Adipocyte (in vitro differentiated cells): ENCODE results near the gene ORC6.
A peak's percentile ranks its signal among the peaks of the same experiment; 100 is the strongest.

Experiments
- DNase-seq: peaks from one replicate; pipeline ENCODE4 v3.0.0-alpha.2; 2015; ENCODE audit warnings: low read depth
- H3K27me3 ChIP-seq: replicated peaks from 2 replicates; pipeline ENCODE4 v1.7.0; 2013; ENCODE audit warnings: mild to moderate bottlenecking, low read length, moderate library complexity; ENCODE audit not compliant: control insufficient read depth, insufficient read depth
- H3K36me3 ChIP-seq: 2 replicates; pipeline ENCODE4 v1.7.0; 2013; ENCODE audit warnings: low read length, mild to moderate bottlenecking, moderate library complexity; ENCODE audit not compliant: control insufficient read depth, insufficient read depth, severe bottlenecking
- H3K4me1 ChIP-seq: 2 replicates; pipeline ENCODE4 v1.7.0; 2013; ENCODE audit warnings: mild to moderate bottlenecking, low read length, moderate library complexity; ENCODE audit not compliant: control insufficient read depth, insufficient read depth
- H3K4me3 ChIP-seq: 2 replicates; pipeline ENCODE4 v1.7.0; 2013; ENCODE audit warnings: mild to moderate bottlenecking, low read length, moderate library complexity
- H3K9ac ChIP-seq: 2 replicates; pipeline ENCODE4 v1.7.0; 2013; ENCODE audit warnings: mild to moderate bottlenecking, low read length, moderate library complexity
- H3K9me3 ChIP-seq: 2 replicates; pipeline ENCODE4 v1.7.0; 2013; ENCODE audit warnings: mild to moderate bottlenecking, low read length, moderate library complexity; ENCODE audit not compliant: control insufficient read depth

ORC6 gene

DNA sequence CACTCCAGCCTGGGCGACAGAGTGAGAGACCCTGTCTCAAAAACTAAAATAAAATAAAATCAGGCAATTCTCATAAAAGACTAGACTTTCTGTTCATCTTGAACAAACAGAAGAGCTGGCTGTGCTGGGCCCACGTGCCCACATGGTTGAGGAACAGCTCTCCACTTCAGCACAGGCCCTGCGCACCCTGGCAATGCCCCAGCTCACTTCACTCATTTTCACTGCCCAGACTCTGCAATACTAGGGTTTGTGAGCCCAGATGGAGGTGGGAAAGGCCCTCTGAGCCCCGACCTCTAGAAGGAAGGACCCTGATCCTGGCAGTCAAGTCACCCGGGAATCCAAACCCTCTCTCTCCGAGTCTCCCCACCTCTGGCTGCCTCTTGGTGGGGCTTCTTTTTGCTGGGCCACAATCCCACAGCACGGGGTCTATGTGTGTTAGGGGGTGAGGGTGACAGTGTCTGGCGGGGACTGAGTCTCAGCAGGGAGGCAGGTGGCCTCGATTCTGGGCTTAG is 43.9 kb downstream of the ORC6 start:
- H3K4me3 ChIP-seq = no peak overlapping the region
- H3K36me3 ChIP-seq = no peaks in the 10 kb centered on the region
- peaks cover 7% of the 10 kb centered on the region for H3K27me3 ChIP-seq
- no peaks in the 10 kb centered on the region for H3K4me1 ChIP-seq
- no peak for DNase-seq
- no peak overlapping the region for H3K9ac ChIP-seq
- H3K9me3 ChIP-seq = no peaks in the 10 kb centered on the region

DNA sequence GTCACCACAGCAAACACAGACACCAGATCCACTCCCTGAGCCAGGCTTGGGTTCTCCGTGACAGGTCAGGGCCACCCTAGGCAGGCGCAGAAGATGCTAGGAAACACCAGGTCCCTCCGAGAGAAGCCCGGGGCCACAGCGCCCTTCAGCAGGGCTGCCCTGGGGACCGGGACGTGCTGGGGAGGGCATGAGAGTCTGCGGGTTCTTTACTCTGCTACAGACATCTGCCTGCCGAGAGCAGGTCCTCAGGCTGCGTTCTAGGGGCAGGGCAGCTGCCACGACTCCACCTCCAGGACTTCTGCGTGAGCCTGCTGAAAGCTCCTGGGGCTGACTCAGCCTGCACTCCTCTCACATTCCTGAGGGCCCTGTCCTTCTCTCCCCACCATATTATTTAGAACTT is 47.2 kb downstream of the ORC6 start:
- no peak for DNase-seq
- no peak overlapping the region for H3K9ac ChIP-seq
- H3K36me3 ChIP-seq = no peaks in the 10 kb centered on the region
- H3K4me1 ChIP-seq = no peaks in the 10 kb centered on the region
- H3K4me3 ChIP-seq = no peak overlapping the region
- H3K27me3 ChIP-seq = peaks cover 4% of the 10 kb centered on the region
- no peaks in the 10 kb centered on the region for H3K9me3 ChIP-seq

DNA sequence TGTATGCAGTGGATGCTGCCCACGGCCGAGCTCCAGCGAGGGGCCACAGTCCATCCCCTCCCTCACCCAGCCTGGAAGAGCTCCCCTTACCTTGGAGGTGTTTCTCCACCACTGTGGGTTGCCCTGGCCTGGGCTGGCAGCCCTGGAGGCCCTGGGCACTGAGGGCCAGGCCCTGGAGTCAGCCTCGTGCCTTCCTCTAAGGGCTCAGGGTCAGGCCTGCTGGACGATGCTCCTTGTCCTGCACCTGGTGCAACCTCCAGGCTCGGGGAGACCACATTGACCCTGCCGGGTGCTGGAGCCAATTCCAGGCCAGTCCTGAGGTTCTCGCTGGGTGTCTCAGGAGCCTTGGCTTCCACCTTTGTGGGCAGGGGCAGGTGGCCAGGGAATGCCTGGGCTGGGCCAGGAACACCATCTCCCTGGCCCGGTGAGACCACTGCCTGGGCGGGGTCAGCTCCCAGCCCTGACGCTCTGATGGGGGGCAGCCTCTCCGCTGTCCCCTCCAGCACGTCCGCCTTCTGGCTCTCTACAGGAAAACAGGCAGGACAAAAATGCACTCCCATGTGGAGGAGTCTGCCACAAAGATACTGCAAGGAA is 48.3 kb downstream of the ORC6 start:
- Histone ChIP-seq H3K9ac (no peak overlapping the region), H3K27me3 (peaks cover 4% of the 10 kb centered on the region), H3K4me1 (no peaks in the 10 kb centered on the region), H3K4me3 (no peak overlapping the region), H3K36me3 (no peaks in the 10 kb centered on the region), H3K9me3 (no peaks in the 10 kb centered on the region)
- DNase-seq = no peak

DNA sequence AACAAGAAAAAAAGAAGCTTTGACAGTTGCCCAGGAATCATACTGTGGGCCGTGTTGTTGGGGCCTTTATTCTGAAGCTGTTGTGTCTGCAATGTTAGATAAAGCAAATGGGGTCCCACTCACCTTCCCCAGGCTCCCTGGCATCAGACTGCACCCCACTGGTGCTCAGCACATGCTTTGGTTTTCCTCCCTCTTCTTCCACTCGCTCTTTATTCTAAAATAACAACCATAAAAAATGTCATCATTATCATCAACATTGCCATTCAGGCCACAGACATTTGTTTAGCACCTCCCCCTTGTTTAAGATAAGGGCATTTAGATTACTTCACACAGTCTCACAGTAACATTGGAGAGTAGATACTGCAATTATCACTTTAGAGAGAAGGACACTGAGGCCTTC is 50.5 kb downstream of the ORC6 start:
- no peaks in the 10 kb centered on the region for H3K9me3 ChIP-seq
- H3K36me3 ChIP-seq = no peaks in the 10 kb centered on the region
- no peak overlapping the region for H3K4me3 ChIP-seq
- no peak for DNase-seq
- H3K4me1 ChIP-seq = peaks cover 2% of the 10 kb centered on the region
- no peak overlapping the region for H3K9ac ChIP-seq
- H3K27me3 ChIP-seq = peaks cover 4% of the 10 kb centered on the region

DNA sequence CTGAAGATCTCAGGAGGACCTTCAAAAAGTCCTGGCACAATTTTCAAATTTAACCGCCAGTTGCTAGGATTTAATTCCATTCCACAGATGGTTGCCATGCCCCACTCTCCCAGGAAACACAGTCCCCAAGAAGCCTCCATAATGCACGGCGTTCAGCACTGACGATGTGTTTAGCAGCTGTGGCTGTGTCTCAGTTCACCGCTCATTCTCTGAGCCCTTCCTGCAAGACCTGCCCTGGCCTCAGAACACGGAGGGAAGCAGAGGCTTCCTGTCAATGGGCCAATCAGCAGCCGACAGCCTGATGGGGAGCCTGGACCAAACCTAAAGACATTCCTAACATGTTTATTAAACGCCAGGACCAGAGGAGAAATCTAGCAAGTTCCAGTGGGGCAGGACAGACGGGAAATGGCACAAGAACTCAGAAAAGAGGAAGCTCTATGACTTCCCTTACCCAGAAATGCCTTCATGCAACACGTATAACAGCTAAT is 53.8 kb downstream of the ORC6 start:
- H3K9ac ChIP-seq = no peak overlapping the region
- H3K36me3 ChIP-seq = no peaks in the 10 kb centered on the region
- H3K4me3 ChIP-seq = no peak overlapping the region
- no peaks in the 10 kb centered on the region for H3K9me3 ChIP-seq
- no peak for DNase-seq
- H3K4me1 ChIP-seq = peaks cover 2% of the 10 kb centered on the region
- peaks cover 8% of the 10 kb centered on the region for H3K27me3 ChIP-seq

- DNase-seq = no peak
- Histone ChIP-seq H3K9ac (no peak overlapping the region), H3K4me1 (peaks cover 2% of the 10 kb centered on the region), H3K4me3 (no peak overlapping the region), H3K9me3 (no peaks in the 10 kb centered on the region), H3K36me3 (no peaks in the 10 kb centered on the region), H3K27me3 (peaks cover 24% of the 10 kb centered on the region)
These were observed 56.2 kb downstream of the ORC6 start for GRCh38 chr16:46745617-46746016.

DNA sequence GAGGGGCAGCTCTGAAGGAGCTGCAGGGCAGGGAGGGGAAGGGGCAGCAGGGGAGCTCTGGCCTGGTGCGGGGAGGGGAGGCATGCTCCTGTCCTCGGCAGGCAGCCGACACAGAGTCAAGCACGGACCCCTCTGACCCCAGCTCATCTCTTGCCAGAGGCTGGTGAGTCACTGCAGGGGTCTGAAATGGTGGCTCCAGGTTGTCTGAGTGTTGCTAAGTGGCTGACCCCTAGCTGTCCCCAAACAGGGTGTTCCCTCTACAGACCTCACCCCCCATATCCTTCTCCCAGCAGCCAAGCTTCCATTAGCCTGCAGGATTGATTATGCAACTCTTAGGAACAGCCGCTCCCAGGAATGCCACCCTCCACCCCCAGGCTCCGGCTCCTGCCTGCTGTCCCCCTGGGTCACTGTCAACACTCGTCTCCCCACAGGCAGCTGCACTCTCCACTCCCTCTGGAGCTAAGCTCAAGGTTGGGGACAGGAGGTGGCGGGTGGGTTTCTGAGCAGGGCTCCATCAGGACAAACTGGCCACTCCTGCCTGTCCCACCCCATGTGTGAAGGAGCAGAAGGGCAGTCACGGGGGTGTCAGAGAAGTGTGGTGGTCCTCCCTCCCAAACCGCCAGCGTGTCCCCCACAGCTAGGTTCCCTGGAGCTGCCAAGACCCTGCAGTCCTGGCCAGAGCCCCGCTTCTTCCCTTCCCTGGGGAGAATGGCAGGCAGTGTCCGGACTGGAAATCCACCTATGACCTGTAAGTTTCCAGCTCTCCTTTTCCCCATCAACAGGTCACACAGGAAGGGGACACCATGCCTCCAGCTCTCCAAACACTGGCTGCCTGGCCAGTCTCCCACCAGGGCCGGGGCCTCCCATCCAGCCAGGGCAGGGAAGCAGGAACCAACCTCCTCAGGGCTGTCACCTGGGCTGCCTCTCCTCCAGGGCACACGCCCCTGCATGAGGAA is 57.6 kb downstream of the ORC6 start:
- peak; percentile 10 for DNase-seq
- Histone ChIP-seq H3K9ac (no peak overlapping the region), H3K27me3 (peaks cover 24% of the 10 kb centered on the region), H3K36me3 (no peaks in the 10 kb centered on the region), H3K9me3 (no peaks in the 10 kb centered on the region), H3K4me1 (peaks cover 2% of the 10 kb centered on the region), H3K4me3 (no peak overlapping the region)
